NCI-H774 (cell line): ENCODE data around the gene SIRT7.

Experiments used
- DNase-seq: peaks from one replicate; lab custom pipeline; 2025; lab: John Stamatoyannopoulos, UW

Gene SIRT7

DNA sequence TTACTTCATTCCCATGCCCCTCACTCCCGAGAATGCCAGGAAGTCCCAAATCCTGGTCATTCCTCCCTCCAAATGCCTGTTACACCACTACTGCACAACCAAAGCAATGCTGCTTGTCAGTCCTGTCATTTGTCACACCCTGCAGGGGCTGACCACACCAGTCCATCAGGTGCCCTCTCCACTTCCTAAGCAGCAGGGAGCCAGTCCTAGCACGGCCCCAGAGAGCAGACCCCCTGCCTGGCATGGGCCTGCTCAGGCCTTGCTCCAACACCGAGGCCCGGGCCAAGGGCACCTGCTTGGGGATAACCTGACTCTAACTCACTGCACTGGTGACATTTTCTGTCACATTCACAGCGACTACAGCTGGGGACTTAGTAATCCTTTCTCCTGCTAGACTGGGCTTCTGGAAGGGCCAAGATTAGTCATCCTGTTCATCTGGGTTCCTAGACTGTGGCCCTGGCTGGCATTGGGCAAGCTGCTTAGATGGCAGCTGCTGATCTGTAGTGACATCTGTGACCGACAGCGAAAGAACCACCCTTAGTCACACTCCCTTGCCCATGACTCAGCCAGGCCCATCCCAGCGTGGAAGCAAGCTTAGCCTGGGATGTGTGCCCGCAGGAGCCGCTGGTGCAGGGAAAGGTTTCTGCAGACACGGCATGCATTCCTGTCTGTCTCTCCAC lies 32.0 kb downstream of the SIRT7 start:
- no peak for DNase-seq

DNA sequence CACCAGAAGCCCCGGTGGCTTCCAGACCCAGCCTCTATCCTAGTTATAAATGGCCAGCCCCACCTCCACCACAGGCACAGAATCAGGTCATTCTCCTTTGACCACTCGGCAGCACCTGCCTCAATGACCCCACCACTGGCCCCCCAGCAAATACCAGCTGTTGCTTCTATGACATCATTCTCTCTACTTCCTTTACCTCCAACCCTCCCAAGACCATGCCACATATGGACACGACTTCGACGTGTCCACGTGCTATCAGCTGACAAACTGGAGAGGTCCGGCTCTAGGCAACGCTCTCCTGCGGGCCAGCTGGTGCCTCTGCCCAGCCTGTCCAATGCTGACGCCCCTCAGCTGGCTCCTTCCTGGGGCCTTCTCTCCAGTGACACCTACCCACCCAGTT lies 32.5 kb downstream of the SIRT7 start:
- DNase-seq, result no peak

DNA sequence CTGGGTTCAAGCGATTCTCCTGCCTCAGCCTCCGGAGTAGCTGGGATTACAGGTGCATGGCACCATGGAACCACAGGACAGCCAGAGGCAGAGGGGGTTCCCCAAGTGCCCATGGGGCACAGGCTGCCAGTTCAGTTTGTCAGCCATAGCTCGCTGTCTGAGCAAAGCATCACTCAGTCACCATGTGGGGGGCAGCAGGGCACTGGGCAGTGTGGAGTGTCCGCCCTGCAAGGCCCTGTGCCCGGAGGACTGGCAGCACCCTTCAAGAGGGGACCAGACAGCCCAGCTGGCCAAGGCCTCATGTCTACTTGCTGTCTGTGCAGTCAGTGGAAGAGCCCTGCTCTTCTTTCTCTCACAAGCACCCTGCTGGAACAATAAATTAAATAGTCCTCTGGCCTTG lies 33.0 kb downstream of the SIRT7 start:
- no peak for DNase-seq

DNA sequence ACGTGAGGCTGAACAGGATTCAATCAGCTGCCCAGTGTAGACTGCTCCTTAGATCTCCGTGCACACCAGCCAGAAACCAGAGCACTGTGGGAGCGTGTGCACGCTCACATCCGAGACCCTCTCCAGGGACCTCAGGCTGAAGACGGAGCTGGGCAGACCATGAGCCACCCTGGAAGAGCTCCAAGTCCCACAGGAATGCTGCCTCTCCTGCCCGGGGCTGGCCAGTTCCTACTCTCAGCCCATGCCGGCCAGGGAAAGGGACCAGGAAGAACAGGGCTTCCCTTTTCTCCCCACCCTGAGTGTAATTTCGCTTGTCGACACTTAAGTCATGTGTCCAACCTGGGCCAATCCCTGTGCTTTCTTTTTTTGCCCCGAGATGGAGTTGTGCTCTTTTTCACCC lies 33.5 kb downstream of the SIRT7 start:
- no peak for DNase-seq

DNA sequence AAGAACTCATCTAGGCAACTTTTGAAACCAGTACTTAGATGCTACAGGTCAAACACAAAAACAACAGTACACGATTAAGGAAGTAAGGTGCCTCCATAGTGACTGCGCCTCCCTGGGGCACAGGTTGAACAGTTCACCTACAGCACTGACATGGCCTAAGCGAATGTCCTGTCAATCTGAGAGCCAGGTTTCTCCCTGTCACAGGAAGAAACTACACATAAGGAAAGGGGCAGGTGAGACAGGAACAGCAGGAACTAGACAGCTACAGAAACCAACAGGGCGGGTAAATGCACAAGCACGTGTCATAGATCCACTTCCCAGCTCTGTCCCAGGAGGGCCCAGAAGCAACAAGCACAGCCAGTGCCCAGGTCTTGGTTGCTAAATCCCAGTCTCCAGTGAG lies 38.9 kb downstream of the SIRT7 start:
- no peak for DNase-seq

DNA sequence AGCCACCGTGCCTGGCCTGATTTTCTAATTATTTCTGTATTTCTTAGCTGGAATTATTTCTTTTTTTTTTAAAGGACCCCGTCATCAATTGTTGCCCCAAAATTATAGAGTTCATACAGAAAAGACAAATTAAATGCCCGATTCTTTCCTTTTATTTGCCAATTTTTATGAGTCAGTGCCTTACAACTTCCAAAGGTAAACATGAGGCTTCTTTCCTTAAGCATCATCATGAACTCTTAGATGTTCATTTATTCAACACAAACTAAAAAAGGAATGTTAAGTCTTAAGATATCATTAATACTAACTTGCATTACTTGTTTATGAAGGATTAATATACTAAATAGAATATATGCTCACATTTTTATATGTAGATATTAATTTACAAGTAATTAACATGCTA lies 39.7 kb downstream of the SIRT7 start:
- no peak for DNase-seq

DNA sequence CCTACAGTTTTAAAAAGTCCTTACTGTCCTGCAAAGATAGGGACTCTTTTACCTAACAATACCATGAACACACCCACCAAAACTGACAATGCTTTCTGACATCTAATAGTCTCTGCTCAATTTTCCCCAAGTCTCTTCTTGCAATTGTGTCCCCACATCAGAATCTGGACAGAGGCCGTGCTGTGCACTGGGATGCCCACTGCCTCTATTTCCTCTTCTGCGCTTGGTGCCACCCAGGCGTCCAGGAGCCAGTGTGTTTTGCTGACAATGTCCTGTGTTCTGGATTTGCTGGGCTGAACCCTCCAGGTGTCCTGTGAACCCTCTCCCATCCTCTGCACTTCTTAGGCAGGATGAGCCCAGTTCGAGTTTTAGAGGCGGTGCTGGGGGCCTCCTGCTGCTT lies 40.4 kb downstream of the SIRT7 start:
- DNase-seq, result no peak

DNA sequence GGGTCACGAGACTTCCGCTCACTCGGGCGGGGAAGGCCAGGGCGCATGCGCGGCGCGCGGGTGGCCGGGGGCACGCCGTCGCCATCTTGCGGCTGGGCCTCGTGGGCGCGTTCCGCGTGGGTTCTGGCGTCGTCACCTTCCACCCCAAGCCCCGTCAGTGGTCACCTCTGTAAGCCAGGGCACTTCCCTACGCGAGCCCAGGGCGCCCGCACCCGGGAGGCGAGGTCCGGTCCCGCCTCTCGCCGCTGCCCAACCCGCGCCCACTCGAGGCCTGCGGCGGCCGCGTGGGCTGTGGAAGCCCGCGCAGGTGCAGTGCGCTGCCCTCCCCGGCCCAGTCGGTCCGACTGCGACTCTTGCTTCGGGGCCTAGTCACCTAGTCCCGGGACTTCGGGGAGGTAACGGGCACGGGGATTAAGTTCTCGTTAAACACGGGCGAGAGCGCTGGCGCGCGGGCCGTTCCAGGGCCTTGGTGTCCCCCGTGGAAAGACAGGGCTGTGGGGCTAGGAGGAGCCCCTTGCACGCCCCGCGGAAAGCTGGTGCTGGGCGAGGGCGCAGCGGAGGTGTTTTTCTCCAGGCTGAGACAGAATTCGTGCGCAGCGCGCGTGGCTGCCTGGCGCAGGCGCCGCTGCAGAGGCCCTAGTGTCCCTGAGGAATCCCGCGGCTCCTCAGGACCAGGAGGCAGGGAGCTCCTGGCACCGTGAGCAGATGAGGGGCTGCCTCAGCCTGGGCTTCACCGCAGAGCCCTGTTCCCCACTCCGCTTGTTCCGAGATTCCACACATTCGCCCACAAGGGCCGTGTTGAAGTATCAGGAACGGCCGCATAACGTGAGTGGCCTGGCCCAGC lies 46.4 kb downstream of the SIRT7 start:
- DNase-seq, result peak; percentile 96

DNA sequence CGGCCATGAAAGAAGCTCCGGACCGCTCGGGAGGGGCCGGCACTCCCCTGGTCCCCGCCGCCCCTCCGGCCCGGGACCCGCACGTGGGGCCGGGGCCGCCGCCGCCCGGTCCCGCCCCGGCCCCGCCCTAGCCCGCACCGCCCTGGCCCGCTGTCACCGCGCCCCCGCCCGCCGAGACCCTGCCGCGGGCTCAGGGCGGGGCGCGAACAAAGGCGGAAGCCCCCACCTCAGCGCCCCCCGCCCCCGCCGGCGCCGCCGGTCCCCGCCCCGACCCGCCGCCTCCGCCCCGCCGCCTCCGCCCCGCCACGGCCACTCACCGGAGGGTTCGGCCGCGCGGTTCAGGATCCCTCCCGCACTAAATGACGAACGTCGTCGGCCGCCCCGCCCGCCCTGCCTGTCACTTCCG lies 47.0 kb downstream of the SIRT7 start, which contains the start of gene ARHGDIA:
TSS of gene ARHGDIA (minus strand) at position 357 of the 406 bp plus-strand sequence. CDS start 1,407 bp downstream, outside the sequence.
- no peak for DNase-seq

DNA sequence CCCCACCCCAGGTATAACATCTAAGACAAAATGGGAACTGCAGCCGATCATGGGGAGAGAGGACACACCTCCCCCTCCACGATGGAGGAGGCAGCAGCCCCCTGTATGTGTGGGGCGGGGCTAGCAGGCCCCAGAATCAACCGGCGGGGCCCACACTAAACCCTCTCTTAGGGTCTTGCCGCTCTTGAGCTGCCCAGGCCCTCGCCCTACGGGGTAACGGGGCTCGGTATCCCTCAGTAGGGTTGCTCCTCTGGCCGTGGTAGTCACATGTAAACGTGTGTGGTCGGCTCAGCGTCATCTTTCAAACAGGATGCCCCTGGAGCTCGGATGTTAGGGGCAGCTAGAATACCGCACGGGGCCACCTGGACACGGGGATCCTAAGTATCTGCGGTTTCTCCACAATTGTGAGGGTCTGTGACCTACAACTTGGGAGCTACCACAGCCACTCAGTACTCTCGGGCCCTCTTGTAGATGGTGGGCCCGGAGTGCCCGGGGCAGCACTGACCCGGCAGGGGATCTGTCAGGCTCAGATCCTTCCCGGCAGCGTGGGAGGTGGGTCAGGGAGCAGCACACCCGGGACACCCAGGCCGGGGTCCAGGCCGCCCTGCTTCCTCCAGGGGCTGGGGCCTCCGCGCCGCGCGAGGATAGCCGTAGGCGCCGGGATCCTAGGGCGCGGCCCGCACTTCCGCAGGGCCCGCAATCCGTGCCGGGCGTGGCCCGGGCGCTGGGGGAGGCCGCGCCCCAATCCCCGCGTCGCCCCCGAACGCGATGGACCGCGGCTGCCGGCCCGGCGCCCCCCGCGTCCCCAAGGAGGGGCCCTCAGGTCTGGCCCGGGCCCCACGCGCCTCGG lies 47.6 kb downstream of the SIRT7 start:
- DNase-seq, result no peak

DNA sequence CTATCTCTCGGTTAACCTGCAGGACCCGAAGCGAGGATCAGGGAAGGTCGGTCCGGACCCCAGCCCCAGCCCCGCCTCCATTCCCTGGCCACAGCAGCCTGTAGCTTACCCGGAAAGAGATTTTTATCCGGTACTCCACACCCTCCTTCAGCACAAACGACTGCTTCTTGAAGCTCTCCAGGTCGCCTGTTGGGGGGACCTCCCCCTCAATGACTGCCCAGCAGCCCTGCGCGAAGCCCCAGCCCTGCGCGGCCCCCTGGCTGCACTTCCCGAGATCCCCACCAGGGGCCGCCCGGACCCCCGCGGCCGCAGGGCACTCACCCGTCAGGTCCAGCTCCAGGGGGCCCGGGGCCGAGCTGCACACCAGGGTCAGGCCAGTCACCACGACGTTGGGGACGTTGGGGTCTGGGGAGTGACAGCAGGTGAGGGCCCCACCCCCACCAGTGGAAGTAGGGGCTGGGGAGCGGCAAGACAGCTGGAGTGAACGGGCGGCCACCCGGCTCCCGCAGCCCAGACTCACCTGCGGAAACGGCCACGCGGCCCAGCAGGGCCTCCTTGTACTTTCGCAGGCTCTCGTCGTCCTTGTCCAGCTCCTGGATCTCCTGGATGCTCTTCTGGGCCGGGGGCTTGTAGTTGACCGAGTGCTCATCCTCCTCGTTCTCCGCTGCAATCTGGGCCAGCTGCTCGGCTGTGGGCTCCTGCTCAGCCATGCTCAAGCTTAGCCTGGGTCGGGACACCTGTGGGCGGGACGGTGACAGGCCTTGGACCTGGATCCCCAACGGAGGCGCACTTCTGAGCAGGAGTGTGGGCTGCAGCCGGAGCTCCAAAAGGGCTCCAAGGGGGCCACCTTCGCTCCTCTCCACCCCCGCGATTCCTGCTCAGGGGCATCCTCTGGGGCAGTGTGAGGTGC lies 48.5 kb downstream of the SIRT7 start:
- no peak for DNase-seq

DNA sequence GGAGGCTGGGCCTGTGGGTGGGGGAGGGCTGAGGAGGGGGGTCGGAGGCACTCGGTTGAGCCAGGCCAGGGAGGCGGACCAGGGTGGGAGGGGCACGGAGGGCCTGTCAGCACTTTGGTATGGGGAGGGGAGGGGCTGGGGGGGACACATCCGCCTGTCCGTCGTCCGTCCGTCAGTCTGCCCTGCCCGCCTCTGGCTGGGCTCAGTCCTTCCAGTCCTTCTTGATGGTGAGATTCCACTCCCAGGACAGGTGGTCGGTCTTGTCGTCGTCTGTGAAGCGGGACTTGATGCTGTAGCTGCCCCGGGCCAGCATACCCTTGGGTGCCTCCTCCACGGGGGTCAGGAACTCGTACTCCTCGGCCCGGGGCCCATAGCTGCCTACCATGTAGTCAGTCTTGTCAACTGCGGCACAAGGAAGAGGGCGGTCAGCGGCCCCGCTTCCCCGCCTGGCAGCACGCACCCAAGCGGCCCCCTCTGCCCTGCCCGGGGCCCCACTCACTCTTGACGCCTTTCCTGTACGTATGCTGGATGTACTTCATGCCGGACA lies 49.2 kb downstream of the SIRT7 start:
- DNase-seq, result no peak

DNA sequence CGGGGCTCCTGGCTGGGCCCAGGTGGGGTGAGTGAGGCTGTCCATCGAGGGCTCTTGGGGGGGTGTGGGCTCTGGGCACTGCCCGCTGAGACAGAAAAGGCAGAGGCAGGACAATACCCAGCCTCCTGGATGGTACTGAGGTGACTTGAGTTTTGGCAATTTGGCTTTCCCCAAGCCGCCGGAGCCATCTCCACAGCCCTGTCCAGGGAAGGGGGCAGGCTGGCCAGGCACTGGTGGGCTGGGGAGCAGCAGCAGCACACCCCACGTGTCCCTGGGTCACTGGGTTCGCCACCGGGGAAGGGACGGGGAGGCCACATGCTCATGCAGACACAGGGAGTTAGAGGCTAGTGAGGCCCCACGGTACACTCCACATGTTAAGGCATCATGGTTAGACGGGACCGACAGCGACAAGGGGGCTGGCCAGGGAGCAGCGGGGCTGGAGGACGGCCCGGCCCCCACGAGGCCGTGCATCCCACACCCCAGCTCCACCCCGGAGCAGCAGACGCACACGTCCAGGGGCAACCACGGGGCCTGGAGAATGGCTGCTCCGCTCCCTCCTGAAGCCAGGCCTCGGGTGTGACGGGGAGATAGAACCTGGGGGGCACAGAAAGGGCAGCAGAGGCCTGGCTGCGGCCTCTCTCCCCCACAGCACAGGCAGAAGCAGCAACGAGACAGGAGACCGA lies 49.8 kb downstream of the SIRT7 start:
- no peak for DNase-seq

DNA sequence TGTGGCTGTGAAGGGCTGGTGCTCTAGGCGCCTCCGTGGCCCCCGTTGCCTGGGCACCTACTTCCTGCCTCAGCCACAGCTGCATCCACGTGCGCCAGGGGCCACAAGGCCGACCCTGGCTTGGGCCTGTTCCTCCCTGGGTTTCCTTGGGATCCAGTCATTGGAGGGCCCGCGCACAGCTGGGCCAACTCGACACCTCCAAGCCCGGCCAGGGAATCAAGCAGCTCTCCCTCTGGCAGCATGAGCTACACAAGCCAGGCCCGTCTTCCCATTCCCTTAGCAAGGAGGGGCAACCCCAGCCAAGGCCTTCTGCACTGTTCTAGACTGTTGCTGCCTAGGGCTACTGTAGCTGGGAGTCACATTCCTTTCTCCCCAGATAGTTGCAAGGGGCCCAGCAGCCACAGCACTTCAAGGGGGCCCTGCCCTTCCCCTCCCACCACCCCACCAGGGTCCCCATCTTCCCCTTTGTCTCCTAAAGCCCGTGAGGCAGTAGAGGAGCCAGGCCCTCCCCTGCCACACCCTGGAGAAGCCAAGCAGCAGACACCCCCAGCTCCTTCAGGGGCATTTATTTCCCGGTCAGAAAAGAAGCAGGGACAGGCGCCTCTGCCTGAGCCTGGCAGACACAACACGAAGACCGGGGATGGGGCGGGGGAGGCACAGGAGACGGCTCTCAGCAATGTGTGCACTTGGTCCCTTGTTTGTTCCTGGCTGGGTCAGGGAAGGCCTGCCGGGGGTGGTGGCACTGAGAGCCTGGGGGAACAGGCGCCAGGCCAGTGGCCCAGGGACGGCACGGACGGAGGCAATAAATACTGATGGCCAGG lies 50.6 kb downstream of the SIRT7 start:
- no peak for DNase-seq

DNA sequence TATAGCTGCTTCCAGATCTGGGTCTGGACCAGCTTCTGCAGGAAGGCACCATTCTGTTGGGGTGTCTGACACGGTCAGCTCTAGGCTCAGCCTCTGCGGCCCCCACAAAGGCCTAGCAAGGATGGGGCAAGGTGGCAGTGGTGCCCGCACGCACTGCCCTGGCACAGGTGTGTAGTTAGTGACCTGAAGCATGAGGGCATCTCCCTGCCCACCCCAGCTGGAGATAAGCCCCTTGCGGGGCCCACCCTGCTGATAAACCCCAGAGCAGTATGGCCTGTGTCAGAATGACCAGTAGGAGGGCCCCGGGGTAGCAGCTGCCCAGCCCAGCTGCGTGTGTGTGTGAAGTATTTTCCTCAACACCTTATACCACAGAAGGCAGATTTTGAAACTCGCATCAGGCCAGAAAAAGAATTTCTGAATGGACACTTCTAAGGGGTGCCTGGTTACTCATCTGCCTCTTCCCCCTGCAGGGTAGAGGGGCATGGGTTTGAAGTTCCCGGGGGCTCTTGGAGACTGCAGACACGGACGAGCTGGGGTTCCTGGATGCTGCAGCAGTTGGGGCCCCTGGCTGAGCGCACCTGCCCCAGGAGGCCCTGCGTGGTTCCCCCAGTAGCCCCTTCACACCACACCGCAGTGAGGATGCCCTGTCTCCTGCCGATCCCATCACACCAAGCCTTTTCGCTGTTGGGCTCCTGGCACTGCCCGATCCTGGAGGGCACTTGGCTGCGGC lies 51.4 kb downstream of the SIRT7 start:
- DNase-seq, result no peak

DNA sequence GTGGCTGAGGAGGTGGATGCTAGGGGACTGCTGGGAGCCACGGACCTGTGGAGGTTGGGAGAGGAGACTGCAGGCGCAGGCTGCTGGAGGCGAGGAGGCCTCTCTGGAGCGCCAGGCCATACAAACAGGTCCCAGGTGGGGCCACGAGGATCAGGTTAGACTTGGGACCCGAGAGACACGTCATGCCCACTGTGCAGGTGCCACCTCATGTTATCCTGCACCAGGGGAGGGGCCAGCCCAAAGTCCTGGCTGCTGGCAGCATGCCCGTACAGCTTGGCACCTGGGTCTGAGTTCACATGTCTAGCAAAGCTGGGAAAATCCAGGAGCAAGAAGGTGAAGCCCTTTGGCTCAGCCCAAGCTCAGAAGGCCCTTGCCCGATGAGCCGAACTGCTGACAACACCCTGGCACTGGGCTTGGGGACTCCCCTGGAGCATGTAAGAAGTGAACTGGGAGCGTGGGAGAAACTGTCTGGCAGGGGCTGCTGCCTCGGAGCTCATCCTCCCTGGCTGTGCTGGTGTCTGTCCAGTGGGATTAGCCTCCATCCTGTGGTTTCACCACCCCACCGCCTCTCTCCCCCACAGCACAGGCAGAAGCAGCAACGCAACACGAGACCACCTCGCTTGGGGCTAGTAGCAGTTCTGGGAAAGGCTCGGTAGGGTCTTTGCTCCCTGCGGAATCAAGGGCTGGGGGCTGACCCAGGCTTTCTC lies 52.1 kb downstream of the SIRT7 start:
- no peak for DNase-seq

DNA sequence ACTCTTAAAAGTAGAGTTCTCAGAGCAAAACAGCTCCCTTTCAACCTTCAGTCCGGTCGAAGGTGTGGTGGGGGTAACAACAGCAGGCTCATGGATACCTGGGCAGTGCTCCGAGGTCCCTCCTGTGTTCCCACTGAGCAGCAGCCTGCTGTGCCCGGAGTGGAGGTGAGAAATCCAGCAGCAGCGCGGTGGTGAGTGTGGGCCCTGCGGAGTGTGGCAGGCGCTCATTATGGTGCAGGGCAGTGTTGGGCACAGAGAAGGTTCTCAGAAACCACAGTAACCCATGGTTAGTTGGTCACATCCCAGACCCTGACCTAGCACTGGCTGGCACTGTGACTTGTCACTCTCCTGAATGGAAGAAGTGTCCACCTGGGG lies 52.6 kb downstream of the SIRT7 start:
- no peak for DNase-seq
